ENCODE data around the gene DTX3L. TPM values are rescaled to one million over a fixed set of nuclear protein-coding genes. Genes with fewer than 3 reads are reported as not detected.

The DTX3L gene
- total and polyA plus RNA-seq, 2 experiments from 2014 or later, result 0.04 to 0.33 TPM

GRCh38 chr3:122535964-122536631 is 28.0 kb upstream of the DTX3L start:
- DNase-seq (ENCODE audit: low read depth in 1 of 2, low spot score in 1 of 2), result no peak
- TF ChIP-seq CTCF (IDR thresholded peaks at IDR 0.05; ENCODE audit: low read depth, low read length), result no peak

GRCh38 chr3:122536632-122537001 is 27.5 kb upstream of the DTX3L start:
- no peak for DNase-seq (ENCODE audit: low read depth in 1 of 2, low spot score in 1 of 2)
- H3K9me3 ChIP-seq (ENCODE audit: low read depth), result no peaks in the 10 kb centered on the region
- H3K27me3 ChIP-seq, result peaks cover 6% of the 10 kb centered on the region
- TF ChIP-seq CTCF (IDR thresholded peaks at IDR 0.05; ENCODE audit: low read depth, low read length), result no peak
- H3K4me3 ChIP-seq, result no peak overlapping the region
- no peaks in the 10 kb centered on the region for H3K36me3 ChIP-seq
- no peaks in the 10 kb centered on the region for H3K4me1 ChIP-seq (ENCODE audit: low read depth)
- H3K27ac ChIP-seq, result no peak overlapping the region

More at GRCh38 chr3:122535964-122536631, 28.0 kb upstream of the DTX3L start:
- H3K36me3 ChIP-seq, result no peaks in the 10 kb centered on the region
- H3K4me1 ChIP-seq (ENCODE audit: low read depth), result no peaks in the 10 kb centered on the region
- peaks cover 6% of the 10 kb centered on the region for H3K27me3 ChIP-seq
- H3K27ac ChIP-seq, result no peak overlapping the region
- no peaks in the 10 kb centered on the region for H3K9me3 ChIP-seq (ENCODE audit: low read depth)
- H3K4me3 ChIP-seq, result no peak overlapping the region

- Histone ChIP-seq H3K4me1 (ENCODE audit: low read depth) (no peaks in the 10 kb centered on the region), H3K36me3 (no peaks in the 10 kb centered on the region), H3K4me3 (no peak overlapping the region), H3K27ac (no peak overlapping the region), H3K27me3 (peaks cover 6% of the 10 kb centered on the region), H3K9me3 (ENCODE audit: low read depth) (no peaks in the 10 kb centered on the region)
- no peak for TF ChIP-seq CTCF (IDR thresholded peaks at IDR 0.05; ENCODE audit: low read depth, low read length)
- DNase-seq (ENCODE audit: low read depth in 1 of 2, low spot score in 1 of 2), result no peak
Measured at GRCh38 chr3:122538956-122539490, 25.1 kb upstream of the DTX3L start.

GRCh38 chr3:122546151-122546550 is 18.0 kb upstream of the DTX3L start:
- no peaks in the 10 kb centered on the region for H3K27me3 ChIP-seq
- H3K4me3 ChIP-seq, result no peak overlapping the region
- no peaks in the 10 kb centered on the region for H3K4me1 ChIP-seq (ENCODE audit: low read depth)
- DNase-seq (ENCODE audit: low read depth in 1 of 2, low spot score in 1 of 2), result no peak
- no peaks in the 10 kb centered on the region for H3K9me3 ChIP-seq (ENCODE audit: low read depth)
- H3K36me3 ChIP-seq, result no peaks in the 10 kb centered on the region
- H3K27ac ChIP-seq, result no peak overlapping the region
- no peak for TF ChIP-seq CTCF (IDR thresholded peaks at IDR 0.05; ENCODE audit: low read depth, low read length)

- no peak overlapping the region for H3K4me3 ChIP-seq
- H3K27me3 ChIP-seq, result no peaks in the 10 kb centered on the region
- H3K4me1 ChIP-seq (ENCODE audit: low read depth), result no peaks in the 10 kb centered on the region
- H3K36me3 ChIP-seq, result no peaks in the 10 kb centered on the region
- TF ChIP-seq CTCF (IDR thresholded peaks at IDR 0.05; ENCODE audit: low read depth, low read length), result no peak
- DNase-seq (ENCODE audit: low read depth in 1 of 2, low spot score in 1 of 2), result no peak
- no peak overlapping the region for H3K27ac ChIP-seq
- no peaks in the 10 kb centered on the region for H3K9me3 ChIP-seq (ENCODE audit: low read depth)
Measured at GRCh38 chr3:122548076-122548475, 16.1 kb upstream of the DTX3L start.

All from cardiac muscle cell (in vitro differentiated cells and primary cell).